ENCODE measurements around the gene TAX1BP1.

GRCh38 chr7:27727058-27727457 lies 12.9 kb upstream of the TAX1BP1 start:
- TF ChIP-seq CTCF (conservative IDR thresholded peaks at IDR 0.05) (no peak), ZFX (IDR thresholded peaks at IDR 0.05) (no peak)

Data from C4-2B (cell line).